ENCODE measurements around the gene SMTNL1. TPM values are rescaled to one million over a fixed set of nuclear protein-coding genes. Genes with fewer than 3 reads are reported as not detected.
A peak's percentile ranks its signal among the peaks of the same experiment; 100 is the strongest.

Gene SMTNL1
- total RNA-seq, 4 donors from 2014 or later, result not detected

GRCh38 chr11:57497303-57498247 lies 39.8 kb upstream of the SMTNL1 start:
- in situ Hi-C loops (cut with MboI; ENCODE audit: low pct_ligation_motif_present in 1 of 4, low pct_unique_long_range_greater_than_20kb in 1 of 4, low sequenced_read_pairs in 3 of 4) (loop anchor here in 2 of 4 donors (25.0 kb wide), 1 partner anchor 160 kb away; the partner anchor contains the start of genes P2RX3 (in 2 of the 2) and SSRP1 (in 2 of the 2)), intact Hi-C loops (cut with DNase I; ENCODE audit: low total_unique reads) (no loop called here)
- no peak overlapping the region for H3K4me3 ChIP-seq
- H3K36me3 ChIP-seq, result no peaks in the 10 kb centered on the region
- no peak overlapping the region for H3K27ac ChIP-seq
- peaks cover 6 to 17% (median 13%) of the 10 kb centered on the region in 4 donors for H3K4me1 ChIP-seq
- H3K9me3 ChIP-seq, result no peaks in the 10 kb centered on the region
- DNase-seq, result no peak
- H3K27me3 ChIP-seq, result no peaks in the 10 kb centered on the region
- 92 to 93% methylated on average over 11 to 15 of the region's 15 CpGs for WGBS, 2 donors (ENCODE audit: low coverage in 1 of 2)
- no peak for TF ChIP-seq POLR2A (IDR thresholded peaks at IDR 0.05)
- TF ChIP-seq EP300 (IDR thresholded peaks at IDR 0.05; ENCODE audit: low read depth), result no peak
- no peak for TF ChIP-seq CTCF (IDR thresholded peaks at IDR 0.05)
- TF ChIP-seq POLR2AphosphoS5 (IDR thresholded peaks at IDR 0.05), result no peak

GRCh38 chr11:57498540-57498939 lies 38.9 kb upstream of the SMTNL1 start:
- no peak for DNase-seq
- Histone ChIP-seq H3K4me1 (peaks cover 6 to 17% (median 13%) of the 10 kb centered on the region in 4 donors), H3K27ac (no peak overlapping the region), H3K4me3 (no peak overlapping the region), H3K9me3 (no peaks in the 10 kb centered on the region), H3K27me3 (no peaks in the 10 kb centered on the region), H3K36me3 (no peaks in the 10 kb centered on the region)
- in situ Hi-C loops (cut with MboI; ENCODE audit: low pct_ligation_motif_present in 1 of 4, low pct_unique_long_range_greater_than_20kb in 1 of 4, low sequenced_read_pairs in 3 of 4) (loop anchor here in 2 of 4 donors (25.0 kb wide), 1 partner anchor 161 kb away; the partner anchor contains the start of genes P2RX3 (in 2 of the 2) and SSRP1 (in 2 of the 2)), intact Hi-C loops (cut with DNase I; ENCODE audit: low total_unique reads) (no loop called here)
- TF ChIP-seq POLR2A (IDR thresholded peaks at IDR 0.05), result no peak
- no peak for TF ChIP-seq POLR2AphosphoS5 (IDR thresholded peaks at IDR 0.05)
- no peak for TF ChIP-seq CTCF (IDR thresholded peaks at IDR 0.05)
- no peak for TF ChIP-seq EP300 (IDR thresholded peaks at IDR 0.05; ENCODE audit: low read depth)
- WGBS, 2 donors (ENCODE audit: low coverage in 1 of 2), result 96% methylated on average over 6 of the region's 6 CpGs; no CpG with 5 or more reads in 1 of the 2 donors

GRCh38 chr11:57499413-57499982 lies 37.9 kb upstream of the SMTNL1 start:
- intact Hi-C loops (cut with DNase I; ENCODE audit: low total_unique reads) (no loop called here), in situ Hi-C loops (cut with MboI; ENCODE audit: low pct_ligation_motif_present in 1 of 4, low pct_unique_long_range_greater_than_20kb in 1 of 4, low sequenced_read_pairs in 3 of 4) (loop anchor here in 2 of 4 donors (25.0 kb wide), 1 partner anchor 162 kb away; the partner anchor contains the start of genes P2RX3 (in 2 of the 2) and SSRP1 (in 2 of the 2))
- H3K27ac ChIP-seq, result peak overlapping the region; percentile 63 to 85 (median 73)
- peak; percentile 95 for DNase-seq
- no peaks in the 10 kb centered on the region for H3K27me3 ChIP-seq
- WGBS, 2 donors (ENCODE audit: low coverage in 1 of 2), result 4 to 15% methylated on average over 3 to 28 of the region's 35 CpGs
- H3K9me3 ChIP-seq, result no peaks in the 10 kb centered on the region
- TF ChIP-seq EP300 (IDR thresholded peaks at IDR 0.05; ENCODE audit: low read depth), result no peak
- peak in 2 of 5 experiments; percentile 16 to 23 for TF ChIP-seq CTCF (IDR thresholded peaks at IDR 0.05)
- peak; percentile 26 for TF ChIP-seq POLR2A (IDR thresholded peaks at IDR 0.05)
- peak in 2 of 3 donors; percentile 43 to 51 for TF ChIP-seq POLR2AphosphoS5 (IDR thresholded peaks at IDR 0.05)
- peaks cover 6 to 17% (median 13%) of the 10 kb centered on the region in 4 donors for H3K4me1 ChIP-seq
- peak overlapping the region in 3 of 4 donors; percentile 6 to 41 (median 8) for H3K4me3 ChIP-seq
- no peaks in the 10 kb centered on the region for H3K36me3 ChIP-seq
